CD4-positive, alpha-beta memory T cell (primary cell): ENCODE measurements around the gene GPC6. TPM values are rescaled to one million over a fixed set of nuclear protein-coding genes. Genes with fewer than 3 reads are reported as not detected.
A peak's percentile ranks its signal among the peaks of the same experiment; 100 is the strongest.

Experiments used
- CTCF ChIA-PET: fragments of 350-600 bp; sonication (Branson Sonifier 250); formaldehyde crosslinking; loops from one replicate; lab custom pipeline; 2021; ENCODE audit warnings: inconsistent platforms; ENCODE audit not compliant: partially characterized antibody; lab: Charles Lee
- POLR2A ChIA-PET: fragments of 350-600 bp; sonication (Branson Sonifier 250); formaldehyde crosslinking; loops from one replicate; lab custom pipeline; 2021; ENCODE audit not compliant: partially characterized antibody; lab: Charles Lee
- DNase-seq, 5 donors: peaks; one replicate each; pipeline versions ENCODE4 v3.0.0 to v3.0.0-alpha.2; 2020 to 2022; ENCODE audit warnings: mixed read lengths in 1 of 5
- H3K27ac ChIP-seq: one replicate; pipeline ENCODE4 v1.7.0; 2013; ENCODE audit warnings: low read depth, low read length
- H3K27me3 ChIP-seq: 2 replicates; pipeline ENCODE4 v1.7.0; 2013; ENCODE audit warnings: mild to moderate bottlenecking, low read length, moderate library complexity; ENCODE audit not compliant: insufficient read depth
- H3K36me3 ChIP-seq: 2 replicates; pipeline ENCODE4 v1.7.0; 2013; ENCODE audit warnings: mild to moderate bottlenecking, low read length, moderate library complexity; ENCODE audit not compliant: insufficient read depth
- H3K4me1 ChIP-seq: 2 replicates; pipeline ENCODE4 v1.7.0; 2013; ENCODE audit warnings: mild to moderate bottlenecking, low read length, moderate library complexity; ENCODE audit not compliant: insufficient read depth
- H3K4me3 ChIP-seq, 2 donors: one replicate each; pipeline ENCODE4 v1.7.0; 2013; ENCODE audit warnings: low read length in 2 of 2, mild to moderate bottlenecking in 1 of 2
- H3K9me3 ChIP-seq, 2 donors: one replicate each; pipeline ENCODE4 v1.7.0; 2013; ENCODE audit warnings: low read length in 2 of 2, control low read depth in 1 of 2; ENCODE audit not compliant: control insufficient read depth in 1 of 2
- H3K27ac Mint-ChIP-seq, 7 donors: one replicate each; pipeline ENCODE4 v1.8.0; 2020 to 2021; ENCODE audit warnings: mixed read lengths in 7 of 7, mild to moderate bottlenecking in 6 of 7, inconsistent platforms in 3 of 7, moderate library complexity in 3 of 7
- H3K27me3 Mint-ChIP-seq, 2 donors: one replicate each; pipeline ENCODE4 v1.8.0; 2020 to 2021; ENCODE audit warnings: mixed read lengths in 2 of 2
- H3K36me3 Mint-ChIP-seq, 2 donors: one replicate each; pipeline ENCODE4 v1.8.0; 2020 to 2021; ENCODE audit warnings: mixed read lengths in 2 of 2, inconsistent platforms in 1 of 2, mild to moderate bottlenecking in 1 of 2
- H3K4me1 Mint-ChIP-seq, 4 donors: one replicate each; pipeline ENCODE4 v1.8.0; 2020 to 2021; ENCODE audit warnings: mixed read lengths in 4 of 4, mild to moderate bottlenecking in 1 of 4
- H3K4me3 Mint-ChIP-seq, 8 donors: one replicate each; pipeline ENCODE4 v1.8.0; 2020 to 2021; ENCODE audit warnings: mixed read lengths in 8 of 8, mild to moderate bottlenecking in 7 of 8, moderate library complexity in 6 of 8, inconsistent platforms in 3 of 8
- H3K9me3 Mint-ChIP-seq, 8 donors: one replicate each; pipeline ENCODE4 v1.8.0; 2020 to 2021; ENCODE audit warnings: mixed read lengths in 8 of 8, mild to moderate bottlenecking in 5 of 8, inconsistent platforms in 3 of 8, moderate library complexity in 1 of 8
- intact Hi-C: fragments of 100-400 bp; cut with micrococcal nuclease; formaldehyde crosslinking; loops from one replicate; pipeline ENCODE4 v1.15.1; 2023
- polyA plus RNA-seq, 2 donors: library from polyadenylated mRNA; unstranded; fragments of 300-500 nt; fragmentation: Illumina TruSeq; gene quantifications; one replicate each; pipeline ENCODE4 v1.2.3, GENCODE V29; 2021
- total RNA-seq, 2 experiments: library from RNA; stranded (reverse); gene quantifications; one replicate each; pipeline ENCODE4 v1.2.3, GENCODE V29; 2021

The GPC6 gene
- total RNA-seq = not detected
- not detected for polyA plus RNA-seq

DNA sequence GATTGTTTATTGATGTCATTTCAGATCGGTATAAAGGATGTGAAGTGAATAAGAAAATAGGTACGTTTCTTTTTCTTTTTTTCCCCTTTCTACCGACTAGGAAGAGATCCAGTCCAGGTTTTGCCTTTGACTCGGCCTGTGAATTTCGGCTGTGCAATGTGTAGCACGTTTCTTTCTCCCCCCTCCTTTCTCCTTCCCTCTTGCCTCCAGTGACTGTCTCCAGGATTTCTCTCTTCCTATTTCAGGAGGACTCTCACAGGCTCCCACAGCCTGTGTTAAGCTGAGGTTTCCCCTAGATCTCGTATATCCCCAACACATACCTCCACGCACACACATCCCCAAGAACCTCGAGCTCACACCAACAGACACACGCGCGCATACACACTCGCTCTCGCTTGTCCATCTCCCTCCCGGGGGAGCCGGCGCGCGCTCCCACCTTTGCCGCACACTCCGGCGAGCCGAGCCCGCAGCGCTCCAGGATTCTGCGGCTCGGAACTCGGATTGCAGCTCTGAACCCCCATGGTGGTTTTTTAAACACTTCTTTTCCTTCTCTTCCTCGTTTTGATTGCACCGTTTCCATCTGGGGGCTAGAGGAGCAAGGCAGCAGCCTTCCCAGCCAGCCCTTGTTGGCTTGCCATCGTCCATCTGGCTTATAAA lies at the start of gene GPC6:
GPC6 (plus strand) TSS at position 185 of the 657 bp plus-strand sequence.
- Mint-ChIP-seq H3K4me3 (peak within 1 kb of the TSS in 2 of 8 donors; percentile 12 to 43), H3K27ac (no peak within 1 kb of the TSS), H3K9me3 (peaks cover 0 to 9% (median 5%) of the 10 kb centered on the region in 8 donors), H3K4me1 (peaks cover 0 to 14% (median under 1%) of the 10 kb centered on the region in 4 donors), H3K27me3 (peaks cover 29 to 30% of the 10 kb centered on the region in 2 donors), H3K36me3 (no peaks in the 10 kb centered on the region)
- no peak within 1 kb of the TSS for H3K4me3 ChIP-seq
- H3K9me3 ChIP-seq = no peaks in the 10 kb centered on the region
- no peaks in the 10 kb centered on the region for H3K4me1 ChIP-seq
- H3K27ac ChIP-seq = no peak within 1 kb of the TSS
- intact Hi-C loops = no loop called here
- POLR2A ChIA-PET = no interaction called here
- no peak for DNase-seq
- H3K36me3 ChIP-seq = no peaks in the 10 kb centered on the region
- CTCF ChIA-PET = no interaction called here
- H3K27me3 ChIP-seq = no peaks in the 10 kb centered on the region

DNA sequence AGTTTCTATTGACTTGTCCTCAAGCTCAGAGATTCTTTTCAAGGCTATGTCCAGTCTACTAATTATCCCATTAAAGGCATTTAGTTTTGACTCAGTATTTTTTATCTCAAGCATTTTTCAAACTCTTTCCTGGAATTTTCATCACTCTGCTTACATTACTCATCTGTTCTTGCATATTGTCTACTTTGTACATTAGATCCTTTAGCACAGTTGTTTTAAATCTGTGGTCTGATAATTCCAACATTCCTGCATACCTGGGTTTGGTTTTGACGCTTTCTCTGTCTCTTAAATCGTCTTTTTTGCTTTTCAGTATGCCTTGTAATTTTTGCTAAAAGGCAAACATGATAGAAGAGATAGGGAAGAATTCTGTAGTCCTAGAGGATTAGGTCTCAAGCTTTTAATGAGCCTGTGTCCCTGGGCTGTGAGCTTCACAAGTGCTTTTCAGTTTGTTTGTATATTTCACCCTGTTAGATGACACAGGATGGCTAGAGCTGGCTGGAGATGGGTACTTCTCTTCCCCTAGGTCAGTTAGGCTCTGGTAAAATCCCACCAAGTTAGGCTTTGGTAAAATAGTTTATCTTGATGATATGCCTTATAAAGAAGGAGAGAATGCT lies 46.1 kb upstream of the GPC6 start:
- POLR2A ChIA-PET = no interaction called here
- H3K4me3 Mint-ChIP-seq = no peak overlapping the region

DNA sequence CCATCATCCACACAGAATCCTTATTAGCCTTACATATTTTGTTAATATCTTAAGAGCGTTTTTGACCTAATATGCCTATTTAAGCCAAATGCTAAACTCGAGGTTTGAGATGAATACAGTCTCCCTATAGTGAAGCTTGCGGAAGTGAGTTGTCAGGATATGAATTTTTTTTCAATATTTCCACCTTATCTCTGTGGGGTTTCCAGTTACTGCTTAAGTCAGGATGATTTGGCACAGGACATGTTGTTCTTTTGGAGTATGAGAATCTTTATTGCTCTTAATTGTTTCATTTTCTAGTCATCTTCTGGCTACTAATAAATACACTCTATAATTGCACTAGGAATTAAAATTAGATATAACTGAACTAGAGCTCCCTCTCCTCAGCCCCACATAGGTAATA lies 44.2 kb upstream of the GPC6 start:
- intact Hi-C loops = no loop called here

More for the DNA sequence above, 46.1 kb upstream of the GPC6 start:
- no peaks in the 10 kb centered on the region for H3K27me3 Mint-ChIP-seq
- no peak overlapping the region for H3K27ac Mint-ChIP-seq
- peaks cover 0 to 3% (median 2%) of the 10 kb centered on the region in 8 donors for H3K9me3 Mint-ChIP-seq
- Histone ChIP-seq H3K4me3 (no peak overlapping the region), H3K27me3 (no peaks in the 10 kb centered on the region), H3K9me3 (no peaks in the 10 kb centered on the region), H3K27ac (no peak overlapping the region), H3K36me3 (no peaks in the 10 kb centered on the region), H3K4me1 (no peaks in the 10 kb centered on the region)
- CTCF ChIA-PET = no interaction called here
- DNase-seq = no peak
- intact Hi-C loops = no loop called here
- no peaks in the 10 kb centered on the region for H3K36me3 Mint-ChIP-seq
- H3K4me1 Mint-ChIP-seq = no peaks in the 10 kb centered on the region

DNA sequence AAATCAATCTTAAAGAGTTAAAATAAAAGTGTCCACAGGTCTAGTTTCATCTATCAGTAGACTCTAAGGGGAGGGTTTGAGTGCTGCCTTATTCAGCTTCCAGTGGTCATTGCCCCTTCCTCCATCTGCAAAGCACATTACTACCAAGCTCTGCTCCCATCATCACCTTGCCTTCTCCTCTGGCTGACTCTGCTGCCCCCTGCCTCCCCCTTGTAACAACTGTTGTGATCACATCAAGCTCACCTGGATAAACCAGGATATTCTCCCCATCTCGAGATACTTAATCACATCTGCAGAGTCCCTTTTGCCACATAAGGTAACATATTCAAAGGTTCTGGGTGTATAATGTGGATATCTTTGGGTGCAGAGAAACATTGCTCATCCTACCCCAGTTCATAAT lies 43.3 kb upstream of the GPC6 start:
- peak in 1 of 5 donors; percentile 17 for DNase-seq
- Histone ChIP-seq H3K27me3 (no peaks in the 10 kb centered on the region), H3K4me3 (no peak overlapping the region), H3K9me3 (no peaks in the 10 kb centered on the region), H3K36me3 (no peaks in the 10 kb centered on the region), H3K4me1 (no peaks in the 10 kb centered on the region), H3K27ac (no peak overlapping the region)
- H3K4me3 Mint-ChIP-seq = no peak overlapping the region
- H3K27ac Mint-ChIP-seq = no peak overlapping the region
- H3K27me3 Mint-ChIP-seq = no peaks in the 10 kb centered on the region
- intact Hi-C loops = no loop called here
- H3K4me1 Mint-ChIP-seq = no peaks in the 10 kb centered on the region
- peaks cover 0 to 3% (median 0%) of the 10 kb centered on the region in 8 donors for H3K9me3 Mint-ChIP-seq
- ChIA-PET POLR2A (no interaction called here), CTCF (no interaction called here)
- no peaks in the 10 kb centered on the region for H3K36me3 Mint-ChIP-seq

More for the DNA sequence above, 44.2 kb upstream of the GPC6 start:
- Histone ChIP-seq H3K27me3 (no peaks in the 10 kb centered on the region), H3K27ac (no peak overlapping the region), H3K4me3 (no peak overlapping the region), H3K36me3 (no peaks in the 10 kb centered on the region), H3K9me3 (no peaks in the 10 kb centered on the region), H3K4me1 (no peaks in the 10 kb centered on the region)
- Mint-ChIP-seq H3K4me3 (no peak overlapping the region), H3K4me1 (no peaks in the 10 kb centered on the region), H3K27ac (no peak overlapping the region), H3K9me3 (peaks cover 0 to 3% (median 0%) of the 10 kb centered on the region in 8 donors), H3K36me3 (no peaks in the 10 kb centered on the region), H3K27me3 (no peaks in the 10 kb centered on the region)
- ChIA-PET POLR2A (interaction anchor here (1.1 kb wide), 1 partner anchor 12 kb away, joined by 3 read pairs; no protein-coding TSS in a partner anchor), CTCF (no interaction called here)
- no peak for DNase-seq

DNA sequence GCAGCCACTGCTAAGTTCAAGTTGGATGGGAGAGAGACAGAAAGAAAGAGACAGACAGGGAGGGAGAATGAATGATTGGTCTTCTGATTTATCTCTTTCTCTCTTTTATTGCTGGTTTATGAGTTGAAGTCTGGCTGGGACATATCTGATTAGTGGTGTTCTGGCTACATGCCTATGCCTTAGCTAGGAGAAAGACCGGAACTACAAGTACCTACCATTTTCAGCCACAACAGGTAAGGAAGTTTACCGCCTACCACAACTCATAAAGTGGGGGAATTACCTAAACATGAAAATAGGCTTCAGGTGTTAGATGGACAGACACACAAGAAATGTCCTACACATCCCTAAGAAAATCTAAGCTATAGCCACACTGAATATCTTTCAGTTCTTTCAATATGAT lies 36.6 kb upstream of the GPC6 start:
- no peaks in the 10 kb centered on the region for H3K36me3 Mint-ChIP-seq
- DNase-seq = no peak
- H3K27ac ChIP-seq = no peak overlapping the region
- intact Hi-C loops = no loop called here
- H3K4me1 Mint-ChIP-seq = no peaks in the 10 kb centered on the region
- no peaks in the 10 kb centered on the region for H3K27me3 Mint-ChIP-seq
- H3K4me1 ChIP-seq = no peaks in the 10 kb centered on the region
- no peak overlapping the region for H3K4me3 Mint-ChIP-seq
- H3K4me3 ChIP-seq = no peak overlapping the region
- ChIA-PET POLR2A (no interaction called here), CTCF (no interaction called here)
- no peaks in the 10 kb centered on the region for H3K36me3 ChIP-seq
- no peaks in the 10 kb centered on the region for H3K9me3 ChIP-seq
- no peaks in the 10 kb centered on the region for H3K27me3 ChIP-seq
- peaks cover 0 to 18% (median 9%) of the 10 kb centered on the region in 8 donors for H3K9me3 Mint-ChIP-seq
- H3K27ac Mint-ChIP-seq = no peak overlapping the region

DNA sequence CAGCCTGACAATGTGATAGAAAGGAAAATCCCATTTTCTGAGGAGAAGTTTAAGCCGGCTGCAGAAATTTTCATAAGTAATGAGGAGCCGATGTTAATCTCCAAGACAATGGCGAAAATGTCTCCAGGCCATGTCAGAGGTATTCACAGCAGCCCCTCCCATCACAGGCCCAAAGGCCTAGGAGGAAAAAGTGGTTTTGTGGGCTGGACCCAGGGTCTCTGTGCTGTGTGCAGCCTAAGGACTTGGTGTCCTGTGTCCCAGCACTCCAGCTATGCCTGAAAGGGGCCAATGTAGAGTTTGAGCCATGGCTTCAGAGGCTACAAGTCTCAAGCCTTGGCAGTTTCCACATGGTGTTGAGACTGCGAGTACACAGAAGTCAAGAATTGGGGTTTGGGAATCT lies 32.9 kb upstream of the GPC6 start:
- Mint-ChIP-seq H3K36me3 (no peaks in the 10 kb centered on the region), H3K4me3 (no peak overlapping the region), H3K27me3 (no peaks in the 10 kb centered on the region), H3K4me1 (no peaks in the 10 kb centered on the region), H3K27ac (no peak overlapping the region), H3K9me3 (peaks cover 2 to 23% (median 13%) of the 10 kb centered on the region in 8 donors)
- no peak overlapping the region for H3K27ac ChIP-seq
- no peak for DNase-seq
- intact Hi-C loops = no loop called here
- no peaks in the 10 kb centered on the region for H3K27me3 ChIP-seq
- CTCF ChIA-PET = no interaction called here
- H3K4me1 ChIP-seq = no peaks in the 10 kb centered on the region
- POLR2A ChIA-PET = no interaction called here
- H3K36me3 ChIP-seq = no peaks in the 10 kb centered on the region
- no peak overlapping the region for H3K4me3 ChIP-seq
- no peaks in the 10 kb centered on the region for H3K9me3 ChIP-seq

DNA sequence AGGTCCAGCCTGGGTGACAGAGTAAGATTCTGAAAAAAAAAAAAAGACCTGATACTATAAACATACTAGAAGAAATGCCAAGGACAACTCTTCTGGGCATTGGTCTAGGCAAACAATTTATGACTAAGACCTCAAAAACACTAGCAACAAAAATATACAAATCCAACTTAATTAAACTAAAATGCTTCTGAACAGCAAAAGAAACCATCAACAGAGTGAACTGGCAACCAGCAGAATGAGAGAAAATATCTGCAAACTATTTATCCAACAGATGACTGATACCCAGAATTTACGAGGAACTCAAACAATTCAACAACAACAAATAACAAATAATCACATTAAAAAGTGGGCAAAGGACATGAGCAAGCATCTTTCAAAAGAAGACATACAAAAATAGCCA lies 26.8 kb upstream of the GPC6 start:
- no peaks in the 10 kb centered on the region for H3K4me1 ChIP-seq
- no peaks in the 10 kb centered on the region for H3K4me1 Mint-ChIP-seq
- H3K9me3 Mint-ChIP-seq = peaks cover 3 to 12% (median 6%) of the 10 kb centered on the region in 8 donors
- no peaks in the 10 kb centered on the region for H3K9me3 ChIP-seq
- intact Hi-C loops = no loop called here
- no peak overlapping the region for H3K4me3 Mint-ChIP-seq
- H3K27me3 ChIP-seq = no peaks in the 10 kb centered on the region
- H3K27ac ChIP-seq = no peak overlapping the region
- POLR2A ChIA-PET = no interaction called here
- no peak overlapping the region for H3K4me3 ChIP-seq
- DNase-seq = no peak
- H3K36me3 ChIP-seq = no peaks in the 10 kb centered on the region
- H3K36me3 Mint-ChIP-seq = no peaks in the 10 kb centered on the region
- H3K27ac Mint-ChIP-seq = no peak overlapping the region
- H3K27me3 Mint-ChIP-seq = no peaks in the 10 kb centered on the region
- CTCF ChIA-PET = no interaction called here
